Measurements from ENCODE around the gene TMEM198. TPM values are rescaled to one million over a fixed set of nuclear protein-coding genes. Genes with fewer than 3 reads are reported as not detected.

The TMEM198 gene
- total RNA-seq, 1 donor from 2014 or later, result 1.8 TPM

GRCh38 chr2:219570194-219570923 lies 26.5 kb downstream of the TMEM198 start:
- no peak for DNase-seq (ENCODE audit: low spot score)
- intact Hi-C loops (cut with DNase I), result loop anchor here (1.0 to 2.0 kb wide), 2 partner anchors 26 to 75 kb away; partner anchors contain the start of gene STK11IP

DNA sequence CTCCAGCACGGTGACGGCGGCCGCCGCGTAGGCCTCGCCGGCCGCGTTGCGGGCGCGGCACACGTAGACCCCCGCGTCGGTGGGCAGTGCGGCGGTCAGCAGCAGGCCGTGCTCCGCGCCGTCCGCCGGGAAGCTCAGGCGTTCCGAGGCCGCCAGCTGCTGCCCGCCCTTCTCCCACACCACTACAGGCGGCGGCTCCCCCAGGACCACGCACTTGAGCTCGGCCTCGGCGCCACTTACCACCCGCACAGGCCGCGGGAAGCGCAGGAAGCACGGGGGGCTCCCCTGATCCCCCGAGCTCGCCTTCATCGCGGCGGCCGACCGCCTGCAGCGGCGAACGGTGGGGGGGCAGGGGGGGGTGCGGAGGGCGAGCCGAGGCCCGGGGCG lies 27.1 kb downstream of the TMEM198 start:
- DNase-seq (ENCODE audit: low spot score), result no peak
- intact Hi-C loops (cut with DNase I), result loop anchor here (1.0 to 2.0 kb wide), 2 partner anchors 26 to 74 kb away; partner anchors contain the start of gene STK11IP

DNA sequence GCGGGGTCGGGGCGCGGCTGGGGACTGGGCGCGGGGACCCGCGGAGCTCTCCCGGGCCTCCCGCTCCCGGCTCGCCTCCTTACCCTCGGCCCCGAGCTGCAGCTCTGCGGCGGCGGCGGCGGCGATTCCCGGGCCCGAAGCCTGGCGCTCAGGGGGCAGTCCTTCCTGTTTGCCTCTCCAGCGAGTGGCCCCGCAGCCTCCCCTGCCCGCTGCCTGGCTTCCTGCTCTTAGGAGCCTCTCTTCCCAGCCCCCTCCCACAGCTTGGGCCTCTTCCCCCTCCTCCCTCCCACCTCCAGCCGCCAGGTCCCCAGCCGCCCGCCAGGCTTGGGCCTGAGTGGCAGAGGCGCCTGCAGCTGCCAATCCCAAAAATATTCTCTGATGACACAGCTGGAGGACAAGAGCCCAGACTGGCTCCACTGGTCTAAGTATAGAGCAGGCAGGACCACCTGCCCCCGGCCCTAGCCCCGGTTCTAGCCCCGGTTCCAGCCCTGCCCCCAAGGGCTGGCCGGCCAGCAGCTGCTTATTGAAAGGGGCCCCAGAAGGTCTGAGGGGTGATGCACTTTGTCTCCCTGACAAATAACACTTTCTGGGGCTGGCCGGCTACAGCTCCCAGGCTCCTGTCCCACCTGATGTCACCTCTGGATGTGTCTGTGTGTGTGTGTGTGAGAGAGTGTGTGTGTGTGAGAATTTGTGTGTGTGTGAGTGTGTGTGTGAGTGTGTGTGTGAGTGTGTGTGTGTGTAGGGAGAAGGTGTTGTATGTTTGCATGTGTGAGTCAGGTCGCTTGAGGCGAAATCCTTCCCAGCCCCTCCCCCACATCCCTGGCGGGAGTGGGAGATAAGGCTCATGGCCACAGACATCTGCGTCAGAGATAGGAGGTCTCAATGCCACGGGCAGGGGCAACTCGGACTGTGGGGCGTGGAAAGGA lies 27.7 kb downstream of the TMEM198 start, which contains the start of gene OBSL1:
Gene OBSL1, minus strand, starts transcription at position 229 of the 926 bp plus-strand sequence. CDS start 307 bp downstream, outside the sequence.
- intact Hi-C loops (cut with DNase I), result loop anchor here (2.0 kb wide), 1 partner anchor 25 kb away; the partner anchor contains the start of gene STK11IP
- DNase-seq (ENCODE audit: low spot score), result peak; percentile 89

GRCh38 chr2:219572237-219573001 lies 28.6 kb downstream of the TMEM198 start, which contains the start of gene INHA:
Gene INHA, plus strand, starts transcription at chr2:219572310. Its CDS starts 65 bp downstream, at chr2:219572375.
- DNase-seq (ENCODE audit: low spot score), result no peak
- intact Hi-C loops (cut with DNase I), result no loop called here

- intact Hi-C loops (cut with DNase I), result no loop called here
- no peak for DNase-seq (ENCODE audit: low spot score)
Measured at GRCh38 chr2:219573166-219573565, 29.3 kb downstream of the TMEM198 start.

- intact Hi-C loops (cut with DNase I), result loop anchor here (2.0 kb wide), 1 partner anchor 16 kb away; no protein-coding TSS in a partner anchor
Measured at GRCh38 chr2:219574484-219575311, 30.9 kb downstream of the TMEM198 start.

DNA sequence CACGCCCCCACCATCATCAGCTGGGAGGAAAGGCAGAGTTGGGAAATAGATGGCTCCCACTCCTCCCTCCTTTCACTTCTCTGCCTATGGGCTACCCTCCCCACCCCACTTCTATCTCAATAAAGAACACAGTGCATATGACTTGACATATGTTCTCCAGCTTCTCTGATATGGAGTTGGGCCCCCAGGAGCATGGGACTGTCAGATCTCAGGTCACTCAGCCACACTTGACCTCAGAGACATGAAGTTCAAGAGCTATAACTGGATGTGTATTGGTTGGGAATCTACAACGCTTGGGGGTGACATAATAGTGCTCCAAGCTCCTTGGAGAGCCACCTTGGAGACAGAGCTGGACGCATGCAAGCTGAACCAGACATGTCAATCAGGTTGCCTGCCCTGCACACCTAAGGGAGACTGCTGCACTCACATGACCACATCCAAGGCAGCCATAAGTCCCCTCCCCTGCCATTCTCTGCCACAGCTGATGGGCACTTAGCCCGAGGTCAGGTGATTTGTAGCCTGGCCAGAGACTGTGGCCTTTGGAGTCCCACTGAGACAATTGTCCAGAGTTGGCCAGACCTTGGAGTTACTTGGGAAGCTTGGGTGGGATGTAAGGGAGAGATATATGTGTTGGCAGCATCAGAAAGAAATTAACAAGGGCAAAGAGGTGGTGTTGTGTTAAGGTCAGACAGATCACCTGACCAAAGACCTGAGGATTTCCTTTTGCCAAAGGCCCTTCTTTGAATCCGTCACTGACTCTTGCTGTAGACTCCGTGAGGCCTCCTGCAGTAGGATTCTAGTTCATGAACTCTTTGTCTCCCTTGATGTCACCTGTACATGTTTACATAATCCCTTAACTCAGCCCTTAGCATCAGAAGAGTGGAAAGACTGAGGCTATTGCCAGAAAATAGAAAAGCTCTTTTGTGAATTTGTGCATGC lies 32.0 kb downstream of the TMEM198 start:
- no peak for DNase-seq (ENCODE audit: low spot score)
- intact Hi-C loops (cut with DNase I), result loop anchor here (2.0 kb wide), 1 partner anchor 15 kb away; no protein-coding TSS in a partner anchor

More at GRCh38 chr2:219574484-219575311, 30.9 kb downstream of the TMEM198 start:
- DNase-seq (ENCODE audit: low spot score), result no peak

- intact Hi-C loops (cut with DNase I), result no loop called here
- DNase-seq (ENCODE audit: low spot score), result no peak
Measured at GRCh38 chr2:219576505-219577388, 32.9 kb downstream of the TMEM198 start.

- intact Hi-C loops (cut with DNase I), result no loop called here
- no peak for DNase-seq (ENCODE audit: low spot score)
Measured at GRCh38 chr2:219578811-219579613, 35.2 kb downstream of the TMEM198 start.

GRCh38 chr2:219581346-219581745 lies 37.5 kb downstream of the TMEM198 start:
- intact Hi-C loops (cut with DNase I), result no loop called here
- DNase-seq (ENCODE audit: low spot score), result no peak

- intact Hi-C loops (cut with DNase I), result loop anchor here (2.0 kb wide), 1 partner anchor 16 kb away; no protein-coding TSS in a partner anchor
- DNase-seq (ENCODE audit: low spot score), result no peak
Measured at GRCh38 chr2:219591091-219591490, 47.3 kb downstream of the TMEM198 start.

DNA sequence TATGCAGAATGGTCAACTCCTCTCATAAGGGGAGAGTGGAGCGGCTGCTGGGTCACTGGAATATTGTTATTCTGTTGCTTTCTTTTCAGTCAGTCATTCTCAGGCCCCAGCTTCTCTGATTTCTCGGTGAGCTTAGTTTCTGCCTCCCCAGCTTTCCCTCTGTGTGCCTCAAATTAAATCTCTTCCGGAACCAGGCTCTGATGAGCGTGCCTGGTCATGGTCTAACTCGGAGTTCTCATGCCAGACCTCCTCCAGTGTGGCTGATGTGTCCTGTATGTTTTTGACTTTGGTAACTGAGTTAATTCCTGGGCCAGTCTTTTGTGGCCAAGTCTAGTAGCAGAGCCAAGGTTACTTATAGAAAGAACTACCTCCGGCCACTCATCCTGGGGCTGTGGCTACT lies 48.9 kb downstream of the TMEM198 start:
- intact Hi-C loops (cut with DNase I), result no loop called here
- DNase-seq (ENCODE audit: low spot score), result no peak

DNA sequence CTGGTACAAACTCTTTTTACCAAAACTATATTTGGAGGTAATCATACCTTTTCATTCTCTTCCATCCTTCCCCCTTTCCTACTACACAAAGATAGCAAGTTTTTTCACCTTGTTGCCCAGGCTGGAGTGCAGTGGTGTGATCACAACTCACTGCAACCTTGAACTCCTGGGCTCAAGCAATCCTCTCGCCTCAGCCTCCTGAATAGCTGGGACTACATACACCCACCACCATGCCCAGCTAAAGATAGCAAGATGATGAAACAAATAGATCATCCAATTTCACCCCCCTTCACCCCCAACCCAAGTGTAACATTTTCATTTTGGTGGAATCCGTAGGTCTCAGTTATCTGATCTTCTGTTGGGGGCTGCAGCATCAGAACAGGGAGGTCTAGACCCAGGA lies 49.3 kb downstream of the TMEM198 start:
- intact Hi-C loops (cut with DNase I), result no loop called here

DNA sequence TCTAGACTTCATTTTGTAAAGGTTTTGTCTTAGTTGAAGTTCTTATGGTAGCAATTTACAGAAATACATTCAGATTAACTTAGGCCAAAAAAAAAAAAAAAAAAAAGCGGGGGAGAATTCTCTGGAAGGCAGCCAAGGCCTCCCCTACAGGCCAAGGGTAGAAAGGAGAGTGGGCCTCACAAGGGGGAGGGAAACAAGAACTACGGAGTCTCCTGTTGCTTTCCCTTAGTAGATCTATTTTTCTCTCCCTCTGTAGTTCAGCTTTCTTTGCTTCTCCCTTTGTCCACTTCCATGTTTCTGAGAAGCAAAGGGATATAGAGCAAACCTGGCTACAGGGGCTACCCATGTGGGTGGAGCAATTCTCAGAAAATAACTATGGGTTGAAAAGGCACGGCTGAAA lies 51.4 kb downstream of the TMEM198 start:
- intact Hi-C loops (cut with DNase I), result no loop called here

More for the DNA sequence above, 49.3 kb downstream of the TMEM198 start:
- no peak for DNase-seq (ENCODE audit: low spot score)

DNA sequence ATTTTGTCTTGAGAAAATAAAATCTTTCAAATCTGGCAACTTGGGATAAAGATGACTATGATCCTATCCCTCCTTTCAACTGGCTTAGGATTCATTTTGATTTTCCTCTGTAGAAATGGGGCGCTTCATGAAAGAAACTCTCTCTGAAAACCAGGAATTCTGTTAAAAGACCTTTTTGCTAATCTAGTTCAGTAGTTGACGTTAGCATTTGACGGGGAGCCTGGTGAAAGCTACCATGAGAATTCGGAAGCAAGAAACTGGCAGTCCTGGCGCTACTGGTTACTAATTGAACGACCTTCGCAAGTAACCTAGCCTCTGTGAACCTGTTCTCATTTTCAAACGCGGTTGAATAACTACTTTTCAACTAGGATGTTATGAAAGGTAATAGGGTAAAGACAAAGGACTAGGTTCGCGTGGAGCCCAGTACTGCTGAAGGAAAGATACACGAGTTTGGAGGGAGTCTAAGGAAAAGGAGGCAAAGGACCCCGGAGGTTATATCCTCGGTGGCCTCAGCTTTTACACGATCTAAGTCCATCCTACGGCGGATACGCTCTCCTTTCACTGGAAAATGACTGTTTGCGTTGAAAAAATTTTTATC lies 53.2 kb downstream of the TMEM198 start:
- intact Hi-C loops (cut with DNase I), result loop anchor here (2.0 kb wide), 2 partner anchors 26 to 54 kb away; partner anchors contain the start of genes CHPF and OBSL1
- no peak for DNase-seq (ENCODE audit: low spot score)

More for the DNA sequence above, 51.4 kb downstream of the TMEM198 start:
- DNase-seq (ENCODE audit: low spot score), result no peak
